ENCODE results near the gene CIC.
"Not testable (repeated sequence)": the region's sequence is repeated elsewhere in the genome, so short reads cannot be mapped to it uniquely, and the experiment has no call there.

CIC gene

DNA sequence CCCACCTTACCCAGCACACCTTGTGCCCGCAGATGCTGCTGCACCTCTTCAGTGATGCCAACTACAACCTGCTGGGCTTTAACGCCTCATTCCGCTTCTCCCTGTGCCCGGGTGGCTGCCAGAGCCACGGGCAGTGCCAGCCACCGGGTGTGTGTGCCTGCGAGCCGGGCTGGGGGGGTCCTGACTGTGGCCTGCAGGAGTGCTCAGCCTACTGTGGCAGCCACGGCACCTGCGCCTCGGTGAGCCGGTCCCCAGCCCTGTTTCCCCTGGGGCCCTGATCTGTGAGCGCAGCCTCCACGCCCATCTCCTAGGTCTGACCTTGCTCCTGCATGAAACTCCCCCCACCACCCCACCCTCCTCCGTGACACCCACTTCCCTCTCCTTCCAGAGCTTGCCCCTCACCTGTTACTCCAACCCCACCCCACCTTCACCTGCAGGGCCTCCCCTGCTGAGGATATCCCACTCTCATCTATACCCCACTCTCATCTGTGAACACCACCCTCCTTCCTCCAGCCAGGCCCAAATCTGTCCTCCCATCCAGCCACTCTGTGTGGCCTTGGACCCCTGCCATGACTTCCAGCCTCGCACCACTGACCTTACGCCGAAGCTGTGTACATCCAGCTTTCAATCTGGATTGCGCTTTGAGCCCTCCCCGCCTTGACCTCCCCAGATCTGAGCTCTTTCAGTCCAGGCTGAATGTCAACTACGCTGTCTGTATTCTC is 65.1 kb downstream of the CIC start:
- DNase-seq (ENCODE audit: low read depth, low spot score) = no peak

DNA sequence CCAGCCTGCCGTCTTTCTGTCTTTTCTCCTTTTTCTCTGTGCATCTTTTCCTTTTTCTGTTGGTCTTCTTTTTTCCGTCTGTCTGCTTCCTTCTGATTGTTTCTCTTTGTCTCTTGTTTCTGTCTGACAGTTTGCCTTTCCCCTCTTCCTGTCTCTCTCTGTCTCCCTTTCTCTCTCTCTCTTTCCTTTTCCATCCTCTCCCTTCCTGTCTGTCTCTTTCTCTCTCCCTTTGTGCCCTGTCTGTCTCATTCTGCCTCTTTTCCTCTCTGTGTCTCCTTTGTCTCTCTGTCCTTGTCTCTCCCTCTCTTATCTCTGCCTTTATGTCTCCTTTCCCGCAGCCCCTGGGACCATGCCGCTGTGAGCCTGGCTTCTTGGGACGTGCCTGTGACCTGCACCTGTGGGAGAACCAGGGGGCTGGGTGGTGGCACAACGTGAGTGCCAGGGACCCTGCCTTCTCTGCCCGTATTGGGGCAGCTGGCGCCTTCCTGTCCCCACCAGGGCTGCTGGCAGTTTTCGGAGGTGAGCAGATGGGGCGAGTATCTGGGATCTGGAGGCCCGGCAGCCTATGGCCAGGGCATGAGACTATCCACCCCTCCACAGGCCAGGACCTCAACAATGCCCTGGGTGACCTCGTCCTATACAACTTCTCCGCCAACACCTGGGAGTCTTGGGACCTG is 65.8 kb downstream of the CIC start:
- no peak for DNase-seq (ENCODE audit: low read depth, low spot score)

DNA sequence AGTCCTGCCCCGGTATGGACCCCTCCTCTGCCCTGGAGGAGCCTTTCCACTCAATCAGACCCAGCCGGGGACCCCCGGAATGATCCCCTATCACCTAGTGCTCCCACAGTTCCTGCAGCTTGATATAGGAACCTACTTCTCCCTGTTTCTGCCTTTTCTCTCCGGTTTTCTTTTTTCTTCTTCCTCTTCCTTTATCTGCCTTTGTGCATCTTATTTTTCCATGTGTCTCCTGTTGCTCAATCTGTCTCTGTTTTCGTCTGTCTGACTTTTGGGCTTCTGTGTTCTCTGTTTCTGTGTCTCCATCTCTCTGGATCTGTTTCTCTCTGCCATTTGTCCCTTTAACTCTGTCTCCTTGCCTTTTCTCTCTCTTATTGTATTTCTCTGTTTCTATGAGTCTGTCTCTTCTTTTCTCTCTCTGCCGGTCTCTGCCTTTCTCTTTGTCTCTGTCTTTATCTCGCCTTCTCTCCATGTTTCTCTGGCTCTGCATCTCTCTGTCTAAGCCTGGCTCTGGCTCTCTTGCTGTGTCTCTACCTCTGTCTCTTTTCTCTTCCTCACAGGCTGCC is 66.4 kb downstream of the CIC start:
- DNase-seq (ENCODE audit: low read depth, low spot score) = no peak

DNA sequence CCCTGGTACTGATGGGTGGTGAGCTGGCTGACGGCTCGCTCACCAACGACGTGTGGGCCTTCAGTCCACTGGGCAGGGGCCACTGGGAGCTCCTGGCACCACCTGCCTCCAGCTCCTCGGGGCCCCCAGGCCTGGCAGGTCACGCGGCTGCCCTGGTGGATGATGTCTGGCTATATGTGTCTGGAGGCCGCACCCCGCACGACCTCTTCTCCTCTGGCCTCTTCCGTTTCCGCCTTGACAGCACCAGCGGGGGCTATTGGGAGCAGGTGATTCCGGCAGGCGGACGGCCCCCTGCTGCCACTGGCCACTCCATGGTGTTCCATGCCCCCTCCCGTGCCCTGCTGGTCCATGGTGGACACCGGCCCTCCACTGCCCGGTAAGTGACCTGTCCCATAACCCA is 66.9 kb downstream of the CIC start:
- DNase-seq (ENCODE audit: low read depth, low spot score) = no peak

DNA sequence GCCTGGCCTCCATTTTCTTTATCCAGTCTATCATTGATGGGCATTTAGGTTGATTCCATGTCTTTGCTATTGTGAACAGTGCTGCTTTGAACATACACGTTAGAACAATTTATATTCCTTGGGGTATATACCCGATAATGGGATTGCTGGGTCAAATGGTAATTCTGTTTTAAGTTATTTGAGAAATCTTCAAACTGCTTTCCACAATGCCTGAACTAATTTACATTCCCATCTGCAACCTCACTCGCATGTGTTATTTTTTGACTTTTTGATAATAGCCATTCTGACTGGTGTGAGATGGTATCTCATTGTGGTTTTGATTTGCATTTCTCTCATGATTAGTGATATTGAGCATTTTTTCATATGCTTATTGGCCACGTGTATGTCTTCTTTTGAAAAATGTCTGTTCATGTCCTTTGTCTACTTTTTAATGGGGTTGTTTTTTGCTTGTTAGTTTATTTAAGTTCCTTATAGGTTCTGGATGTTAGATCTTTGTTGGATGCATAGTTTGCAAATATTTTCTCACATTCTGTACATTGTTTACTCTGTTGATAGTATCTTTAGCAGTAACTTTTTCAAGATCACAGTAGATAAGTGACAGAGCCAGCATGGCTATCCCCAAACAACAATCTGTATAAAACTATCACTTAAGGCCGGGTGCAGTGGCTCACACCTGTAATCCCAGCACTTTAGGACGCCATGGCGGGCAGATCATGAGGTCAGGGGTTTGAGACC is 70.2 kb downstream of the CIC start:
- not testable (repeated sequence) for DNase-seq (ENCODE audit: low read depth, low spot score)

DNA sequence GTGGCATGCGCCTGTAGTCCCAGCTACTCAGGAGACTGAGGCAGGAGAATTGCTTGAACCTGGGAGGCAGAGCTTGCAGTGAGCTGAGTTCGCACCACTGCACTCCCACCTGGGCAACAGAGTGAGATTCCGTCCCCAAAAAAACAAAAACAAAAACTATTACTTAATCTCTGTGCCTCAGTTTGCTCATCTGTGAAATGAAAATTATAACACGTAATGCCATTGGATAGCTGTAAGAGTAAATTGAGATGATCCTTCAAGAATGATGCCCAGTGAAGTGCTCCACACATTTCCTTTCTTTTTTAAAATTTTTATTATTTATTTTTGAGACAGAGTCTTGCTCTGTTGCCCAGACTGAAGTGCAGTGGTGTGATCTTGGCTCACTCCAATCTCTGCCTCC is 70.9 kb downstream of the CIC start:
- not testable (repeated sequence) for DNase-seq (ENCODE audit: low read depth, low spot score)

DNA sequence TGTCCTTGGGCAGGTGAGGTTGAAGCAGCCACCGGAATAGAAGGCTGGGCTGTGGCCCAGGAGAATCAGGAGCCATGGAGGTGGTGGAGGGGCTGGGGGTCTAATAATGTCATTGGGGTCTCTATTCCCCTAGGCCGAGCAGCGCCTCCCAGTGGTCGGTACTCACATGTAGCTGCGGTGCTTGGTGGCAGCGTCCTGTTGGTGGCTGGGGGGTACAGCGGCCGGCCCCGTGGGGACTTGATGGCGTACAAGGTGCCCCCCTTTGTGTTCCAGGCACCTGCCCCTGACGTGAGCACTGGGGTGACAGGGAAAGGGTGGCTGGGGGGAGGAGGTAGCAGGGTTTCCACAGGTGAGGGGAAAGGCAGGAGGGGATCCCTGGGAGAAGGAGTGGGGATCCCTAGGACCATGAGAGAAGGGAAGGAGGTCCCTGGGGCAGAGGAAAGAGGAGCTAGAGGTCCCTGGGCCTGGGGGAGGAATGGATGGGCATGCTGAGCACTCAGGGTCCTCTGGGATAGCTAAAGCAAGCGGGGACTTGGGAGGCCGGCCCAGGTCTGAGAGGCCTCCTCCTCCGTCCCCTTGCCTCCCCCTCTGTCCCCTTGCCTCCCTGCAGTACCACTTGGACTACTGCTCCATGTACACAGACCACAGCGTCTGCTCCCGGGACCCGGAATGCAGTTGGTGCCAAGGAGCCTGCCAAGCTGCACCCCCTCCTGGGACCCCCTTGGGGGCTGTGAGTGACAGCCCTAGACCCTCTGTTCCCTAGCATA is 74.5 kb downstream of the CIC start:
- DNase-seq (ENCODE audit: low read depth, low spot score) = no peak

DNA sequence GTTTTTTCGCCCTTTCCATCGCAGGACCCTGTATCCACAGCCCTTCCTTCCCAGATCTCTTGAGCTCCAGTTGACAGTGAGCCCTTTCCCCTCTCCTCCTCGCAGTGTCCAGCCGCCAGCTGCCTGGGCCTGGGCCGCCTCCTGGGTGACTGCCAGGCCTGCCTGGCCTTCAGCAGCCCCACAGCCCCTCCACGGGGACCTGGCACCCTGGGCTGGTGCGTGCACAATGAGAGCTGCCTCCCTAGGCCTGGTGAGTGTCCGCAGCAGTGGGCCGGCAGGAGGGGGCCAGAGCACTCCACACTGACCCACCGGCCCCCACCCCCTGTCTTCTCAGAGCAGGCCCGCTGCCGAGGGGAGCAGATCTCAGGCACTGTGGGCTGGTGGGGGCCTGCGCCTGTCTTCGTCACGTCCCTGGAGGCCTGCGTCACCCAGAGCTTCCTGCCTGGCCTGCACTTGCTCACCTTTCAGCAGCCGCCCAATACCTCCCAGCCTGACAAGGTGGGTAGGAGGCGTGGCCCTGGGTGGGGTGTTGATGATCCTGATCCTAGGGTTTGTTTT is 75.4 kb downstream of the CIC start:
- no peak for DNase-seq (ENCODE audit: low read depth, low spot score)

All from brain pericyte (primary cell).